ENCODE results near the gene RYK.
"Not testable (repeated sequence)": the region's sequence is repeated elsewhere in the genome, so short reads cannot be mapped to it uniquely, and the experiment has no call there.

The RYK gene

DNA sequence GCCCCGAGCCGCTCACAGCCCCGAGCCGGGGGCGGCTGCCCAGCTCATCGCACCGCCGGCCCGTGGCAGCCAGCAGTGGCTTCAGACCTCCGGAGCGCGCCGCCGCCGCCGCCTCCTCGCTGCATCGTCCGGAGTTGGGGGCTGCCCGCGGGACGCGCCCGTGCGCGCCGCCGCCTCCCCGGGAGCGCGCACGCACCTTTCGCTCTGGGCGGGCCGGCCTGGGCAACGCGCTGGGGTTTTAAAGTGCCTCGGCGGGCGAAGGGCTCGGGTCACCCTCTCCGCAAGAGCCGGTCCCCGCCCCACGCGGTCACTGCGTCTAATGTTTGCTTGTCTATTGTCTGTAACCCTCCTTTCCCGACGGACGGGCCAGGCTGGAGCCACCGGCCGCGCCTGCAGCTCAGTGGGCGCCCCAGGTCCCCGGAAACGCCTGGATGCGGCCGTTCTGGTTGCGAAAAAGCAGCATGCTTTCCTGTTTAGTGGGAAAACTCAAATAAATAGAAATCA is at the start of gene RYK:
TSS of gene RYK (minus strand) at position 143 of the 504 bp plus-strand sequence. CDS start 205 bp downstream, outside the sequence.
- DNase-seq = peak; percentile 66

DNA sequence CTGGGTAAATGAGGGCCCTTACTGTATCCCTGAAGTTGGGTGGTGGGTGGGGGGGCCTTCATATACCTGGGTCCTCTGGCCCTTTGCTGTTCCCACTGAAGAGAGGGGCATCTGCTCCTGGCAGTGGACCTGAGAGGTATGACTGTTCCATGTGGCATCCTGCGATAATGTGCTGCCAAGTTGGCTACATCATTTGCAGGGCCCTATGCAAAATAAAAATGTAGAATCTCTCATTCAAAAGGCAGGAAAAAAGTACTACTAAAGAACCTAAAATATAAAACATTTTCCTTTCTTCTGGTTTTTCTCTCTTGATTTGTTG is 49.2 kb upstream of the RYK start:
- no peak for DNase-seq

DNA sequence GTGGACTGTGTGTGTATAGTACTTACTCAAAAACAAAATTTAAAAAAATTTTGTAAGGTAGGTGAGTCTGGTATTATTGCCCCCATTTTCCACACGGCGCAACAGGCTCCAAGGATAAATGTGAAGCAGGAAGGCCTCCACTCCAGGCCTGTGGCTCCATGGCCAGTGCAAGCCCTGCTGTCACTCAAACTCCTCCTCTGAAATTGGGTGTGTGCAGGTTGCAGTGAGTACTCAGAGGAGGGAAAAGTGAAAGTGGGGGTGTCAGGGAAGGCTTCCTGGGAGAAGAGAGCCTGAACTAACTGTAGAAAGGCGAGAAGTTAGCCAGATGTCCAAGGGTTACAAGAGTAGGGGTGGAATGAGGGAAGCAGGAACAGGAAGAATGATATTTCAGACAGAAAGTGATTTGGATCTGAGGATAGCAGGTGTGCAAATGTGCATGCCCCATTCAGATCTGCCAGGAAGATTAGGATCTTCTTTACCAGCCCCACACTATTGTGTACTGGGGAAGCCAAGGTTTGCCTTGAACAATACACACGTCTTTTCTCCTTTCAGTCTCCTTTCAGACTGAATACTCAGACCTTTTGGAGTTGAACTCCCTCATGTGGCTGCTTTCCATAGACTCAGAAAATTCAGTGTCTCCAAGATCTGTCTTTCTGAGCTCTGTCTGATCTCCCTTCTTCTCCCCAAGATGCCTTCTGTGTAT is 48.7 kb upstream of the RYK start:
- DNase-seq = no peak

DNA sequence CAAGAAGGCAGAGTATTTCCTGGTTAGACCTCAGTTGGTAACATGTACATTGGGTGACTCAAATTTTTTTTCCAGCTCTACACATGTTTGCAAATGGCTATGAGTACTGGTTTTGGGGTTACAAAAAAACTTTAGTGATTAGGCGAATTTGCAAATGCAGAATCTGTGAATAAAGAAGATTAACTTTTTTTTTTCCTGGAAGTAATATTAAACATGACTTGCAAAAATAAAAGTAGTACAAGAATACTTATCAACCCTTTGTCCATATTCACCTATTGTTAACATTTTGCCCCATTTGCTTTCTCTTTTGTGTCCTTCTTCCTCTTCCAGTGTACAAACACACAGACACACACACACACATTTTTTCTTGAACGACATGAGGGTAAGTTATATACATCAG is 47.6 kb upstream of the RYK start:
- DNase-seq = no peak

DNA sequence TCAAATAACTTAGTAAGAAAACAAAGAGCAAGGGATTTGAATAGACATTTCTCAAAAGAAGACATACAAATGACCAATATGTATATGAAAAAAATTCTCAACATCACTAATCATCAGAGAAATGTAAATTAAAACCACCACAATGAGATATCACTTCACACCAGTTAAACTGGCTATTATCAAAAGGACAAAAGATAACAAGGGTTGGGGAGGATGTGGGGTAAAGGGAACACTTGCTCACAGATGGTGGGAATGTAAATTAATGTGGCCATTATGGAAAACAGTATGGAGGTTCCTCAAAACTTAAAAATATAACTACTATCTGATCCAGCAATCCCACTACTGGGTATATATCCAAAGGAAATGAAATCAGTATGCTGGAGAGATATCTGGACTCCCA is 46.0 kb upstream of the RYK start:
- no peak for DNase-seq

DNA sequence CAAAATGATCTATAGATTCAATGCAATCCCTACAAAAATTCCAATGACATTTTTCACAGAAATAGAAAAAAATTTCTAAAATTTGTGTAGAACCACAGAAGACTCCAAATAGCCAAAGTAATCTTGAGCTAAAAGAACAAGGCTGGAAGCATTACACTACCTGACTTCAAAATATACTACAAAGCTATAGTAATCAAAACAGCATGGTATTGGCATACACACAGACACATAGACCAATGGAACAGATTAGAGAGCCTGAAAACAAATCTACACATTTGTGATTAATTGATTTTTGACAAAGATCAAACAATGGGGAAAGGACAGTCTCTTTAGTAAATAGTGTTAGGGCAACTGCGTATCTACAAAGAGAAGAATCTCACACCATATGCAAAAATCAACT is 45.3 kb upstream of the RYK start:
- no peak for DNase-seq

DNA sequence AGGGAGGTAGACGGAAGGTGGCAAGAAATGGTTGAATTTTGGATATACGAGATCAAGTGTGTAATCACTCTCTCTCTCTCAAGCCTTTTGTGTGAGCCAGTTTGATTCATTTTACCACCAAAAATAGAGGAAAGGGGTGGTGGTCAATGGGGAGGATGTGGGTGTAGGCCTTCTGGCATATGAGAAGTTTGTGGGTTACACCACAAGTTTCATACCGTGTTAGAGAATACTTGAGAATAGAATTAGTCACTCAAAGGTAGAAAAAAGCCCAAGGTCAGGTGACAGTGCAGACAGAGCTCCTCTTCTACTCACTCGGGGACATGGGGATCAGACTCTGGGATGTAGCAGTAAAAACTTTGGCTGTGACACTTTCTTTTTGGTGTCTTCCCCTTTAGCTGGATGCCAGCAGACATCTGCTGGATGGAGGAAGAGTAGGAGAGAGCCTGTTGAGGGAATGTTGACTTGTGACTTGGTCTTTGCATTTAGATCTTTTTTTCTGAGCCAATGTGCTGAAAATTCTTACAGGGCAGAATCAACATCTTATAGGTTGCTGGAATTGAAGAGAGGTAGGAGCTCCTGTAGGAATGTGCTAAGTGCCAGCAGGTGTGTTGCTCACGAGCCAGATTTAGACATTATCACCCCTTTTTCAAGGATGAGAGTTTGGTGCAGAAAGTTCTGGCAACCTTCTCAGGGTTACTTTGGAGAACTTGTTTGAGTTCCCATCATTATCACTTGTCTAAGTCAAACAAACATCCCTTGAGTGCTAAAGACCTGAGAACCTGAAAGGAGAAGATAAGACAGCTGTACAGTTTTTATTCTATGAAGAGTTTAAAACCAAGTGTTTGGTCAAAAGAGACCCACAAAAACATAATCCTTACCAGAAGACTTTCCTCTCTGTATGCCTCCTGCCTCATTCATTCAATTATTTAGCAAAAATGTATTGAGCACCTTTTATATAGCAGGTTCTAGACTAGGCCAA is 43.9 kb upstream of the RYK start:
- no peak for DNase-seq

DNA sequence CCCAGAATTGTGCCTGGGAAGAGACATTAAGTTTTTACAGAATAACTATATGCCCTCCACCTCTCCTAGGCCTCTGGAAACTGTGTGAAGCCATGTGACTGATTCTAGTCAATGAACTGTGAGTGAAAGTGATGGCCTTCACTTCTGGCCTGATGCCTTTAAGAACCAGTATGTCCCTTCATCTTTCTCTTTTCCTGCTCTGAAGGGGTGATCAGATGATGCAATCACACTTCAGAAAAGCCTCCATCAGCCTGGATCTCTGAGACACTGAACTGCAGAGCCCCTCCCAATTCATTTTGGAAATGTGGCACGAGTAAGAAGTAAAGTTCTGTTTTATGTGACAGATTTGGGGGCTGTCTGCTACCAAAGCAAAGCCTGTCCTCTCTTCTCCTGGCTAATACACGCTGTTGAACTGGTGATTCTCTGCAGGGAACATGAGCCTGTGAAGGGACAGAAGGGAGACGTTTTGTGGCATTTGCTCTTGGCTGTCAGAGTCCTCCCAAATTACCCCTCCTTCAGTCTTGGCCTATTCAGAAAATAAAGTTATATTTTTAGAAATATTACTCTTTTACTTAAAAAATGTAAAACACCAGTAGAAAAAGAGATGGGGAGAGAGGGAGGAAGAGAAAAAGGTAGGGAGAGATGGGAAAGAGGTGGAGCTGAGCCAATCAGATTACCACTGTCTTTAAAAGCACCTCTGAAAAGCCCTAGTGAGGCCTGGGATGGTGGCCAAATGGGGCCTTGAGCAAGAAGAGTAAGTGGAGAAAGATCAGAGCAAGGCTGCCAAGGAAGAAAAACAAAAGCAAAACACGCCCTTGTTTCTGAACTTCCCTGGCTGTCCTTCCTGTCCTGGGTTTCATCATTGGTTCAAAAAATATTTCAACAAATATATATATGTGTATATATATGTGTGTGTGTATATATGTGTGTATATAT is 40.9 kb upstream of the RYK start:
- DNase-seq = no peak

DNA sequence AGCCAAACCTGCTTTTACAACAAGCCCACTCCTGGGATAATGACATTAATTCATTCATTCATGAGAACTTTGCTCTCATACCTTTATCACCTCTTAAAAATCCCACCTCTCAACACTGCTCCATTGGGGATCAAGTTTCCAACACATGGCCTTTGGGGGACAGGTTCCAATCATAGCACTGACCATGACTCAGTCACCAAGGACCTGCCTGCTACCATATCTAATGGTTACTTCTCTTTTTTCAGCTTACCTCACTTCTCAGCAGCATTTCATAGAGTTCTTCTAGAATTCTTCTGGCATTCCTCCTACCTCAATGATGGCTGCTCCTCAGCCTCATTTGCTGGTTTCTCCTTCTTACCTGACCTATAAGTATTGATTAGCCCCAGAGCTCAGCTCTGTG is 36.9 kb upstream of the RYK start:
- DNase-seq = no peak

DNA sequence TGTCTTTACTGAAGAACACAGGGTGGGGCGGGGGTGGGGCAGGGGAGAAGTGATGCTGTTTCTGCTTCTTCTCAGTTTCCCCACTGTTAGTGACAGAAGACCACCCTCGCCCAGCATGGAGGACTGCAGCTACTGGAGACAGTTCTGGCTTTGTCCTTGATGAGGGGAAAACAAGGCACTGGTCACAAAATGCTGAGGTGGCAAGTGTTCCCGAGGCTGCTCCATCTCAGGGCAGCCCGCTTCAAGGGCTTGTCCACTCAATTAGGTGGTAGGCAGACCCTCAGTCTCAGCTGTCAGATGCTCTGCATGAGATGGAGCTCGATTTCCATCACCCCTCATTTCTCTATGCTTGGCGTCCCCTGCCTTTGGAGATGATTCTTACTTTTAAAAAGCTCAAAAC is 33.8 kb upstream of the RYK start:
- no peak for DNase-seq

DNA sequence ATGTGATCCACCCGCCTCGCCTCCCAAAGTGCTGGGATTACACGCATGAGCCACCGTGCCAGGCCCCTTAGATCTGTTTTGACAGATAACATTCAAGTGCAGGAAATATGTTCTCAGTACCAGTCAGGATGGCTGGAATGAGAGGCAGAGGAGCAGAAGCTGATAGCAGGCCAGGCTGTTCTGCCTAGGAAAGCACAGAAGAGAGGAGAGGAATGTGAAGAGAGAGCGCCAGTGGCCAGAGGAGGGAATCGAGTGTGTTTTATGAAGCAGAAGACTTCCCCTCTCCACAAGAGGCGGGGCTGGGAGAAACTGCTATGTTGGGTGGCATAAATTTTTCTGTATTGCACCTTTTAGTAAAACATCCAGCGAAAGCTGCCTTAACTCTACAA is 32.0 kb upstream of the RYK start:
- no peak for DNase-seq

DNA sequence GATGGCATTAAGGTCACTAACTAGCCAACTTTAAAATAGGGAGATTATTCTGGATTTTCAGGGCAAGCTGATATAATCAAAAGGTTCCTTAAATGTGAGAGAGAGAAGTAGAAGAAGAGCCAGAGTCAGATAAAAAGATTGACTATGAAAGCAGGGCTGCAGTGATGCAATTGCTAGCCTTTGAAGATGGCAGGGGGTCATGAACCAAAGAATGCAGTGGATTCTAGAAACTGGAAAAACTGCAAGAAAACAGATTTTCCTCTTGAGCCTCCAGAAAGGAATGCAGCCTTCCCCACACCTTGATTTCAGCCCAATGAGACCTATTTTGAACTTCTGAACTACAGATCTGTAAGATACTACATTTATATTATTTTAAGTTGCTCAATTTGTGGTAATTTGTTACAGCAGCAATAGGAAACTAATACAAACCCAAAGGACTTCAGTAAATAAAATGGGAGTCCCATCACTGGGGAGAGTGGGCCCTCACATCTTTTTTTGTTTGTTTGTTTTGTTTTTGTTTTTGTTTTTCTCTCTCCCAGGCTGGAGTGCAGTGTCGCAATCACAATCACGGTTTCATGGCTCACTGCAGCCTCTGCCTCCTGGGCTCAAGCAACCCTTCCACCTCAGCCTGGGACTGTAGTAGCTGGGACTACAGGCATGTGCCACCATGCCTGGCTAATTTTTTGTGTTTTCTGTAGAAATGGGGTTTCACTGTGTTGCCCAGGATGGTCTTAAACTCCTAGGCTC is 31.4 kb upstream of the RYK start:
- no peak for DNase-seq

DNA sequence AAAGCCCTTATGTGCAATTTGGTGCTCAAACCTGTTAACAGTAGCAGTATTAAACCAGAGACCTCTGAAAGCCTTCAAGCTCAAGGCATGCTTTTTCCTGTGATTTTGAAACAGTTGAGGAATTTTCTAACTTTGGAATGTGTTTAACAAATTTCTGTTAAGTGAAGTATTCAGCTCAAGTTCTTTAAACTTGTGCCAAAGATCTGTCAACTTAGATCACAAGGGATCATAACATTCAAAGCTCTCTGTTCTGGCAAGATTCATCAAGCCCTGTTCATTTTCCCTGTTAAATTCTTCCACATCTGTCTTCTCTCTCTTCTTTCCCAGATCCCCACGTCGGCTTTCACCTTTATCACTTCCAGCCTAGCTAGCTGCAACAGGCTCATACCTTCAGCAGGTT is 28.8 kb upstream of the RYK start:
- DNase-seq = no peak

DNA sequence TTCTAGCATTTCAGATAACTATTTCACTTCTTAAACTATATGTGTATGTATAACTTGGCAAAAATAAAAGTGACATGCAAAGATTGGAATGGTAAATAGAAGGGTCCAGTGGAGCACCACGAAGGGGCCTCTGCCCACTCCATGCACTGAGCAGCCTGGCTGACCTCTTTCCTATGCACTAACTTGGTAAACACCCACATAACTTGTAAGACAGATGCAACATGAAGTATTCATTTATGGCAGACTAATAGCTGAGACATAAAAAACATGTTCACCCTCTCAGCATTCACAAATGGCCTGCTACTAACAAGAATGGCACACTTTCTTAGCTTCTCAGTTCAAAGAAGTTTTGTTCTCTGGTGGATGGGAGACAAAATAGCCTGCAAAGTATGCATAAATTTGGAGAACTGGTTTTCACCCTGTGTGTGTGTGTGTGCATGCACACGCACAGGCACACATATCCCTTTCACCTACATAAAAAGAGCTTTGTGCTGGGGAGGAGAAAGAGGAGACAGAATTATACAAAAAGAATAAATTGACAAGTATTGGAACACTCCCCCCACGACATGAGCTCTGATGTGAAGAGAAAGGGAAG is 26.5 kb upstream of the RYK start:
- DNase-seq = no peak

DNA sequence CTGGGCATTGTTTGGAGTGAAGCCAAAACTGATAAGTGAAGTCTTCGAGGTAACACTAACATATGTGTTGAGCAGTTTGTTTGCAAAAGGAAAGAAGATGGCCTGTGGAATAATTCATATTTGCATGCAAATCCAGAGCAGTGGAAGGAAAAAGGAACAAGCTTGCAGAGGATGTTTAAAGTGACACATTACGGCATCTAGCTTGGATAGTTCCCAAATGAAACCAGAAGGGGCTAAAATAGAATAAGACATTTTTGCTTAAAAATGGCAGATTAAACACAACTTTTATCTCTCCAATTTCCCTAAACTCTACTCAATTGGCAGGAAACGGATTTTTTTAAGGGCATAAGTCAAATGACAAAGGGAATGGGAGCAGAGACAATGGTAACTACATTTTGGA is 25.4 kb upstream of the RYK start:
- no peak for DNase-seq

DNA sequence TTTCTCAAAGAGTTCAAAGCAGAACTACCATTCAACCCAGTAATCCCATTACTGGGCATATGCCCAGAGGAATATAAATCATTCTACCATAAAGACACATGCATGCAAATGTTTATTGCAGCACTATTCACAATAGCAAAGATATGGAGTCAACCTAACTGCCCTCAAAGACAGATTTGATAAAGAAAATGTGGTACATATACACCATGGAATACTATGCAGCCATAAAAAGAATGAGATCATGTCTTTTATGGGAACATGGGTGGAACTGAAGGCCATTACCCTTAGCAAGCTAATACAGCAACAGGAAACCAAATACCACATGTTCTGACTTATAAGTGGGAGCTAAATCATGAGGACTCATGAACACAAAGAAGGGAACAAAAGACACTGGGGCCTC is 24.5 kb upstream of the RYK start:
- DNase-seq = not testable (repeated sequence)

DNA sequence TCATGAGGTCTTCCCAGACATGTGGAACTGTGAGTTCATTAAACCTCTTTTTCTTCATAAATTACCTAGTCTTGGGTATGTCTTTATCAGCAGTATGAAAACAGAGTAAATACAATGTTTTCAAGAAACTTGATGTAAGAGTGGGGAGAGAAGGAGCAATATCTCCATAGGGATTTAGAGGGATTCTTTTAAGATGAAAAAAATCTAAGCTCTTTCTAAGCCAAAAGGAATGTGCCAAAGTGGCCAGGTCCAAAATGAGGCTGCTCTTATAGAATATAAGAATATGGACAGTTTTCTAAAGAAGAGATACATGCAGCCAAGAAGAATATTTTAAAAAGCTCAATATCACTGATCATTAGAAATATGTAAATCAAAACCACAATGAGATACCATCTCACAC is 23.9 kb upstream of the RYK start:
- DNase-seq = no peak

DNA sequence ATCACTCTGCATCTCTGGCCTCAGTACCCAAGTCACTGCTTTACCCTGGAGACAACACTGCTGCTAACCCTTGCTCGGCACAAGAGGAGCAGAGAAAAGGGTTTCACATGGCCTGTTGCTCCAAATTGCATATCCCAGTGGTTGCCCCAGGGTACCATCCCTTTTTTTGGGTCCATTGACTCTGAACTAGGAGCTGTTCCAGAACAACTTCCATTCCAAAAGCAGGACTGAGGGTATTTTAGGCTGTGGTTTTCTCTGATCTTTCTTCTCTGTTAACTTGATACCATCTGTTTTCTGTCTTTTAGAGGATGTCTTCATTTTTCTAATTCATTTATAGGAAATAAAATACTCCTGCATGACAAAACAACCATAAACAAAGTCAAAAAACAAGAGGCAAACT is 17.3 kb upstream of the RYK start:
- DNase-seq = no peak

DNA sequence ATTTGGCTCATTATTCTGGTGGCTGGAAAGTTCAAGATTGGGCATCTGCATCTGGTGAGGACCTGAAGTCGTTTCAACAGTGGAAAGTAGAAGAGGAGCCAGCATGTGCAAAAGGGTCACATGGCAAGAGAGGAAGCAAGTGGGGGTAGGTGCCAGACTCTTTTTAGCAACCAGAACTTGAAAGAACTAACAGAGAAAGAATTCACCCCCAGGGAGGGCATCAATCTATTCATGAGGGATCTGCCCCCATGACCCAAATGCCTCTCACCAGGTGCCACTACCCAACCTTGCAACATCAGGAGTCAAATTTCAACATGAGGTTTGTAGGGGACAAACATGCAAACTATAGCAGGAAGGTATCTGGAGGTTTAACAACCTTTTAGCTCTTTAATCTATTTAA is 10.3 kb upstream of the RYK start:
- DNase-seq = peak; percentile 45

DNA sequence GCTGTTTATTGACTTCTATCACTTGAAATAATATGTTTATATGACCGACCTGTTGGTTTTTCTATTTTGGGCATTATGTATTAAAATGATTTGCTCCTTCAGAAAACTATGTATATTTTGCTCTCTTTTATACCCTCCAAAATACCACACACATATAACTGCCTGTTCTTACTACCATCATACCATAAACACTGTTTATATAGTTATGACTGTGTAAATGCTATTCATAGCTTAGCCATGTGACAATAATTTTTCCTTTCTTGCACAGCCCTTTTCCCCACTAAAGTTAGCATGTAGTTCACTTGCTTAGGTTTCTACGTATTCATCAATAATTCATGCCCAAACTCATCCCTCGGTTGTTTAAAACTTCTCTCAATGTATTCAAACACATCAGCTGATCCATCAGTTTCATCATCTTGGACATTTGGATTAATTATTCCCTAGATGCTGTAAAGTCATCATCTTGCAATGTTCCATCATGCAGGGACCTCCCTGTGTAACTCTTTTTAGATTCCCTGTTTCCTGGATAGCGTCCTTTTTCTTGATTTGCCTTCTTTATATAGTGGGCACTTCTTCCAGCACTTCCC is 8.2 kb upstream of the RYK start:
- DNase-seq = no peak

DNA sequence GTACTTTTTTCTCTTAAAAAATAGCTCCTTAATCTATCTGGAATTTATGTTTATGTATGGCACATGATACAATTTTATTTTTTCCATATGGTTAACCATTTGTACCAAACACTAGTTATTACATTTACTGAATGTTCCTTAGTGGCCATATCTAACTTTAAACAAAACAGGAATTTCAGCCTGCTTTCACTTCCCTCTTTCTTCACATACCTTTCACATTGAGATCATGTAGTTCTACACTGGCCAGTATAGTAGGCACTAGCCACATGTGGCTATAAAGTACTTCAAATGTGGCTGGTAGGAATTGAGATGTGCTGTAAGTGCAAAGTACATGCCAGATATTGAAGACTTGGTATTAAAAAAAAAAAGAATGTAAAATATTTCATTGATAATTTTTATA is 4.7 kb upstream of the RYK start:
- peak; percentile 8 for DNase-seq

All from NCI-H526 treated with DMSO at 0.1 percent for 48 hours (cell line).